Neutrophil (primary cell): ENCODE results near the gene ZNF385A.

Experiments used
- H3K27ac ChIP-seq: fragments of 200-600 bp; sonication (generic); 2 replicates; pipeline ENCODE4 v1.5.1; 2016; ENCODE audit warnings: mild to moderate bottlenecking, moderate library complexity
- H3K27me3 ChIP-seq: fragments of 200-600 bp; sonication (generic); 2 replicates; pipeline ENCODE4 v1.6.0; 2016; ENCODE audit warnings: mild to moderate bottlenecking
- H3K36me3 ChIP-seq: fragments of 200-600 bp; sonication (generic); 2 replicates; pipeline ENCODE4 v1.5.1; 2017
- H3K4me1 ChIP-seq, 2 experiments: fragments of 200-600 bp in 1 of 2; sonication (generic) in 1 of 2; 1 replicate in 1 of 2; 2 replicates in 1 of 2; pipeline versions ENCODE4 v1.5.1 to v1.6.1; 2013 to 2016; ENCODE audit warnings: low read depth in 1 of 2, low read length in 1 of 2, mild to moderate bottlenecking in 1 of 2, moderate library complexity in 1 of 2; ENCODE audit not compliant: control insufficient read depth in 1 of 2, insufficient read depth in 1 of 2
- H3K4me3 ChIP-seq, 2 experiments: fragments of 200-600 bp in 1 of 2; sonication (generic) in 1 of 2; 1 replicate in 1 of 2; 2 replicates in 1 of 2; pipeline ENCODE4 v1.5.1; 2013 to 2016; ENCODE audit warnings: low read depth in 1 of 2, low read length in 1 of 2, mild to moderate bottlenecking in 1 of 2, moderate library complexity in 1 of 2
- H3K9me3 ChIP-seq: fragments of 200-600 bp; sonication (generic); 2 replicates; pipeline ENCODE4 v1.5.1; 2016
- TF ChIP-seq, protein P1 (sequence below): fragments of 200-600 bp; sonication (generic); IDR thresholded peaks from 2 replicates; pipeline ENCODE4 v1.5.1; 2016; ENCODE audit warnings: antibody characterized with exemption

ZNF385A gene, protein sequence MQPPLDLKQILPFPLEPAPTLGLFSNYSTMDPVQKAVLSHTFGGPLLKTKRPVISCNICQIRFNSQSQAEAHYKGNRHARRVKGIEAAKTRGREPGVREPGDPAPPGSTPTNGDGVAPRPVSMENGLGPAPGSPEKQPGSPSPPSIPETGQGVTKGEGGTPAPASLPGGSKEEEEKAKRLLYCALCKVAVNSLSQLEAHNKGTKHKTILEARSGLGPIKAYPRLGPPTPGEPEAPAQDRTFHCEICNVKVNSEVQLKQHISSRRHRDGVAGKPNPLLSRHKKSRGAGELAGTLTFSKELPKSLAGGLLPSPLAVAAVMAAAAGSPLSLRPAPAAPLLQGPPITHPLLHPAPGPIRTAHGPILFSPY

DNA sequence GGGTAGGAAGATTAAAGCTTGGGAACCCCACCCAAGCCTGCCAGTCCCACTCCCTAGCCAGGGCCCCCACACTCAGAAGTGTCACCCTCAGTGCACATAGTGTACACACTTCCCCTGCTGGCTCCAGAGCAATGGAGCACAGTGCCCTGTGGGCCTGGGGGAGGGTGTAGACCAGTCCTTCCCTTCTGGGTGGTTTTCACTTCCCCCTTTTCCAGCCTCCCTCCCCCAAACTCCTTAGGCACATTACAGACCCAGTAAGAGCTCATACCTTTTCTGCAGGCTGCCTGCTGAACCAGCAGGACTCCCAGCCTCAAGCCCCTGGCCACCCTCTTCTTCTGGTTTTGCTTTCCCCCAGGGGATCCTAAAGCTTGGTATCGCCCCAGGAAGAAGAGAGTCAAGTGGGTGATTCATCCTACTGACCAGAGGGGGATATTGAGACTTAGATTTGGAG lies at the start of gene ZNF385A:
Gene ZNF385A, minus strand, starts transcription at position 143 of the 451 bp plus-strand sequence. CDS start 219 bp downstream, outside the sequence.
- H3K27ac ChIP-seq: peak within 1 kb of the TSS; percentile 47
- no peaks in the 10 kb centered on the region for H3K36me3 ChIP-seq
- TF ChIP-seq, protein P1, sequence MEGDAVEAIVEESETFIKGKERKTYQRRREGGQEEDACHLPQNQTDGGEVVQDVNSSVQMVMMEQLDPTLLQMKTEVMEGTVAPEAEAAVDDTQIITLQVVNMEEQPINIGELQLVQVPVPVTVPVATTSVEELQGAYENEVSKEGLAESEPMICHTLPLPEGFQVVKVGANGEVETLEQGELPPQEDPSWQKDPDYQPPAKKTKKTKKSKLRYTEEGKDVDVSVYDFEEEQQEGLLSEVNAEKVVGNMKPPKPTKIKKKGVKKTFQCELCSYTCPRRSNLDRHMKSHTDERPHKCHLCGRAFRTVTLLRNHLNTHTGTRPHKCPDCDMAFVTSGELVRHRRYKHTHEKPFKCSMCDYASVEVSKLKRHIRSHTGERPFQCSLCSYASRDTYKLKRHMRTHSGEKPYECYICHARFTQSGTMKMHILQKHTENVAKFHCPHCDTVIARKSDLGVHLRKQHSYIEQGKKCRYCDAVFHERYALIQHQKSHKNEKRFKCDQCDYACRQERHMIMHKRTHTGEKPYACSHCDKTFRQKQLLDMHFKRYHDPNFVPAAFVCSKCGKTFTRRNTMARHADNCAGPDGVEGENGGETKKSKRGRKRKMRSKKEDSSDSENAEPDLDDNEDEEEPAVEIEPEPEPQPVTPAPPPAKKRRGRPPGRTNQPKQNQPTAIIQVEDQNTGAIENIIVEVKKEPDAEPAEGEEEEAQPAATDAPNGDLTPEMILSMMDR: peak; percentile 18
- H3K27me3 ChIP-seq: no peaks in the 10 kb centered on the region
- H3K4me1 ChIP-seq: peaks cover 25 to 27% of the 10 kb centered on the region in 2 experiments
- no peaks in the 10 kb centered on the region for H3K9me3 ChIP-seq
- H3K4me3 ChIP-seq: no peak within 1 kb of the TSS

- Histone ChIP-seq H3K9me3 (no peaks in the 10 kb centered on the region), H3K4me3 (no peak overlapping the region), H3K27me3 (peaks cover 27% of the 10 kb centered on the region), H3K36me3 (no peaks in the 10 kb centered on the region), H3K27ac (no peak overlapping the region), H3K4me1 (peaks cover 7 to 12% of the 10 kb centered on the region in 2 experiments)
- TF ChIP-seq, protein P1: no peak
Observed at GRCh38 chr12:54432815-54433164, 48.3 kb upstream of the ZNF385A start.

- Histone ChIP-seq H3K9me3 (no peaks in the 10 kb centered on the region), H3K36me3 (no peaks in the 10 kb centered on the region), H3K4me3 (no peak overlapping the region), H3K4me1 (peaks cover 8 to 16% of the 10 kb centered on the region in 2 experiments), H3K27ac (no peak overlapping the region), H3K27me3 (peaks cover 27% of the 10 kb centered on the region)
- TF ChIP-seq, protein P1: no peak
Observed at GRCh38 chr12:54431911-54432814, 47.6 kb upstream of the ZNF385A start.

DNA sequence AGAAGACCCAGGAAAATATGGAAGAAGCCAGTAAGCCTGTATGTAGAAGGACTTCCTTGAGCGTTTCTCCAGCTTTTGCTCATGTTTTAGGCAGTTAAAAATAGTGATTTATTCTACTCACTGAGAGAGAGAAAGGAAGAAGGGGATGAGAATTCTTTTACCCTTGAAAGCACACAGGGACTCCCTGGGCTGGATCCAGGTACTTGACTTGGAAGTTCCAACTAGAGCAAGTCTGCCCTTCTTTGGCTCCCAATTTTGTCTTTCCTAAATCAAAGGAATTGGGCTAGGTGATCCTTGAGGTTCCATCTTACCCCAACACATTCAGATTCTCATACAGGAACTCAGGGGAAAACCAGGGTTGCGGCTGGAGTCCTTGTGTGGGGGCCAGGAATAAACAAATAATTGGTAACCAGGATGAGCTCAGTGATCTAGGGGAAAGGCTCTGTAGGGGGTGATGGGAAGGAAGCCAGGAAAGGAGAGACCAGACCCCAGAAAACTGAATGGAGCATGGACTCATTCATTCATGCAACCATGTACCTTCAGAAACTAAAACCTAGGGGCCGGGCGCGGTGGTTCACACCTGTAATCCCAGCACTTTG lies 46.0 kb upstream of the ZNF385A start:
- Histone ChIP-seq H3K9me3 (no peaks in the 10 kb centered on the region), H3K27me3 (peaks cover 27% of the 10 kb centered on the region), H3K27ac (no peak overlapping the region), H3K36me3 (no peaks in the 10 kb centered on the region), H3K4me1 (peaks cover 8 to 16% of the 10 kb centered on the region in 2 experiments), H3K4me3 (no peak overlapping the region)
- TF ChIP-seq, protein P1: no peak

DNA sequence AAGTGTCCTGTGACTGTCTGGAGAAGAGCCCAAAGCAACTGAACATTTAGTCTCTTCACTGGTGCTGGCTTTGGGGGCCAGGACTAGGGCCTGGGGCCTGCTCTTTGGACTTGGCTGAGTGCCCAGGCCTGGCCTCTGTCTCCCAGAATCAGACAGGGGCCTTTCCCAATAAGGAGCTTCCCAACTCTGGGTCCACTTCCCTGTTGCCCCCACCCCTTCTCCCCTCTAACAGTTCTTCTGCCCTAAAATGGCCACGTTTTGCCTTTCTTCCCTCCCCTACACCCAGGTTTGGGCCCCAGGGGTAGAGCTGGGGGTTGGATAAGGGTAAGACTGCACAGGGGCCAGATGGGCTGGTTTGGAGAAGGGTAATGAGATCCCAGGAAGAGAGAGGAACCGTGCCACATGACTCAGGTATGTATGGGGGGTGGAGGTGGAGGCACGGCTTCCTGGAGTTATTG lies 44.5 kb upstream of the ZNF385A start:
- H3K36me3 ChIP-seq: no peaks in the 10 kb centered on the region
- peaks cover 8 to 16% of the 10 kb centered on the region in 2 experiments for H3K4me1 ChIP-seq
- no peak overlapping the region for H3K4me3 ChIP-seq
- no peaks in the 10 kb centered on the region for H3K9me3 ChIP-seq
- H3K27me3 ChIP-seq: peaks cover 27% of the 10 kb centered on the region
- H3K27ac ChIP-seq: no peak overlapping the region
- TF ChIP-seq, protein P1: no peak
